K562 (cell line): ENCODE data around the gene DHX58.

Experiments used
- NBN ChIP-seq: fragments of 450-650 bp; IDR thresholded peaks from 2 replicates; pipeline ENCODE4 v1.6.1; 2016; ENCODE audit warnings: low read depth, mild to moderate bottlenecking
- TAF15 ChIP-seq: fragments of 200-400 bp; formaldehyde crosslinking; IDR thresholded peaks from 2 replicates; pipeline ENCODE4 v1.6.1; 2017; ENCODE audit warnings: mild to moderate bottlenecking, low read depth, low read length, moderate library complexity
- TBP ChIP-seq: optimal IDR thresholded peaks from 2 replicates; pipeline ENCODE3; 2011; ENCODE audit warnings: low read depth, low read length, improper control_type of control experiment

GRCh38 chr17:42153919-42154742 lies 41.6 kb upstream of the DHX58 start:
- no peak for TF ChIP-seq TAF15
- no peak for TF ChIP-seq TBP
- no peak for TF ChIP-seq NBN
